Sigmoid colon (tissue), 4 donors: Measurements from ENCODE around the gene MAGEA9B.
"Not testable (repeated sequence)": the region's sequence is repeated elsewhere in the genome, so short reads cannot be mapped to it uniquely, and the experiment has no call there.

Experiments used
- POLR2AphosphoS5 ChIP-seq, 4 donors: sonication (generic); formaldehyde crosslinking; IDR thresholded peaks; one replicate each; pipeline ENCODE4 v1.6.1; 2017; ENCODE audit warnings: antibody characterized with exemption in 4 of 4
- TF ChIP-seq, protein P1 (sequence below), 4 experiments: fragments of 450-650 bp in 3 of 4; fragments of 200-600 bp in 1 of 4; IDR thresholded peaks; one replicate each; pipeline ENCODE4 v1.5.1; 2016 to 2019; ENCODE audit warnings: antibody characterized with exemption in 4 of 4, mild to moderate bottlenecking in 3 of 4, moderate library complexity in 2 of 4

DNA sequence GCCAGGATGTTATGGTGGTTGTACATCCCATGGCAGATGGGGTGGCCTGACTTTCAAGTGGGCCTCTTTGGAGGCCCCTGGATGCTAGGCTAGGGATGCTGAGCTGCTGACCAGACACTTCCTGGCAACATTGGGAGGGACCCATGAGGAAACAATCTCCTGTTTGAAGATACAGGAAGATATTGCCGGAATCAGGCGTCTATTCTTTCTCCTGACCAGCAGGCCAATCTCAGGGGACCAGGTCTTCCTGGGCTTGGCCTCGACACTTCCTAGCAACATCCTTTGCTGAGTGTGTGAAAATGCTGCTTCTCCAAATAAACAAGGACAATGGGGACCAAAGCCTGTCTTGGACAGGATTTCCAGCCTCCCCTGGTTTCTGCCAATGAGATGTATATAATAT is 39.5 kb downstream of the MAGEA9B start:
- not testable (repeated sequence) for TF ChIP-seq POLR2AphosphoS5 (IDR thresholded peaks at IDR 0.05)
- TF ChIP-seq, protein P1, sequence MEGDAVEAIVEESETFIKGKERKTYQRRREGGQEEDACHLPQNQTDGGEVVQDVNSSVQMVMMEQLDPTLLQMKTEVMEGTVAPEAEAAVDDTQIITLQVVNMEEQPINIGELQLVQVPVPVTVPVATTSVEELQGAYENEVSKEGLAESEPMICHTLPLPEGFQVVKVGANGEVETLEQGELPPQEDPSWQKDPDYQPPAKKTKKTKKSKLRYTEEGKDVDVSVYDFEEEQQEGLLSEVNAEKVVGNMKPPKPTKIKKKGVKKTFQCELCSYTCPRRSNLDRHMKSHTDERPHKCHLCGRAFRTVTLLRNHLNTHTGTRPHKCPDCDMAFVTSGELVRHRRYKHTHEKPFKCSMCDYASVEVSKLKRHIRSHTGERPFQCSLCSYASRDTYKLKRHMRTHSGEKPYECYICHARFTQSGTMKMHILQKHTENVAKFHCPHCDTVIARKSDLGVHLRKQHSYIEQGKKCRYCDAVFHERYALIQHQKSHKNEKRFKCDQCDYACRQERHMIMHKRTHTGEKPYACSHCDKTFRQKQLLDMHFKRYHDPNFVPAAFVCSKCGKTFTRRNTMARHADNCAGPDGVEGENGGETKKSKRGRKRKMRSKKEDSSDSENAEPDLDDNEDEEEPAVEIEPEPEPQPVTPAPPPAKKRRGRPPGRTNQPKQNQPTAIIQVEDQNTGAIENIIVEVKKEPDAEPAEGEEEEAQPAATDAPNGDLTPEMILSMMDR (IDR thresholded peaks at IDR 0.05): not testable (repeated sequence)
